Esophagus squamous epithelium (tissue), 5 donors: ENCODE data around the gene KLHDC9. TPM values are rescaled to one million over a fixed set of nuclear protein-coding genes. Genes with fewer than 3 reads are reported as not detected.
"Not testable (repeated sequence)": the region's sequence is repeated elsewhere in the genome, so short reads cannot be mapped to it uniquely, and the experiment has no call there.

Experiments used
- DNase-seq: peaks from one replicate; lab custom pipeline; 2025; lab: John Stamatoyannopoulos, UW
- H3K27ac ChIP-seq, 4 donors: fragments of 200-600 bp; sonication (generic); one replicate each; pipeline ENCODE4 v1.5.1; 2016 to 2019; ENCODE audit warnings: mild to moderate bottlenecking in 1 of 4
- H3K27me3 ChIP-seq, 4 donors: fragments of 200-600 bp; sonication (generic); 1 replicate in 3 of 4; 2 replicates in 1 of 4; pipeline versions ENCODE4 v1.5.1 to v1.6.0; 2017 to 2021; ENCODE audit warnings: antibody characterized with exemption in 1 of 4
- H3K36me3 ChIP-seq, 3 donors: fragments of 200-600 bp; sonication (generic); one replicate each; pipeline ENCODE4 v1.5.1; 2016 to 2019
- H3K4me1 ChIP-seq, 3 donors: fragments of 200-600 bp; sonication (generic); one replicate each; pipeline ENCODE4 v1.5.1; 2017 to 2019
- H3K4me3 ChIP-seq, 4 donors: fragments of 200-600 bp; sonication (generic); 1 replicate in 3 of 4; 2 replicates in 1 of 4; pipeline ENCODE4 v1.5.1; 2016 to 2019; ENCODE audit warnings: mild to moderate bottlenecking in 2 of 4, moderate library complexity in 1 of 4
- H3K9me3 ChIP-seq, 3 donors: fragments of 200-600 bp; sonication (generic); one replicate each; pipeline ENCODE4 v1.5.1; 2016 to 2019
- POLR2A ChIP-seq, 4 donors: fragments of 450-650 bp; IDR thresholded peaks; one replicate each; pipeline ENCODE4 v1.6.1; 2017; ENCODE audit warnings: antibody characterized with exemption in 4 of 4, mild to moderate bottlenecking in 4 of 4, moderate library complexity in 3 of 4
- WGBS, 2 donors: methylation state at CpG; one replicate each; pipeline ENCODE4 v1.1.5; 2018; 5-methylcytosine and 5-hydroxymethylcytosine counted together
- intact Hi-C: fragments of 100-400 bp; cut with DNase I; formaldehyde crosslinking; loops from one replicate; pipeline ENCODE4 v1.15.0; 2022
- total RNA-seq, 4 donors: library from RNA; depleted of rRNA; stranded (reverse); fragments of >200 nt; gene quantifications; one replicate each; pipeline ENCODE4 v1.1.0, GENCODE V29; 2016
- TF ChIP-seq, protein P1 (sequence below), 6 experiments: fragments of 450-650 bp in 4 of 6; fragments of 200-600 bp in 2 of 6; sonication (generic) in 2 of 6; IDR thresholded peaks; one replicate each; pipeline ENCODE4 v1.5.1; 2016 to 2019; ENCODE audit warnings: antibody characterized with exemption in 6 of 6, mild to moderate bottlenecking in 4 of 6, moderate library complexity in 4 of 6
- donor health status: DM: yes; HTN: yes; CAD: no.

KLHDC9 gene
- total RNA-seq, 4 donors from 2014 or later = 0.31 to 2.7 (median 1.7) TPM

DNA sequence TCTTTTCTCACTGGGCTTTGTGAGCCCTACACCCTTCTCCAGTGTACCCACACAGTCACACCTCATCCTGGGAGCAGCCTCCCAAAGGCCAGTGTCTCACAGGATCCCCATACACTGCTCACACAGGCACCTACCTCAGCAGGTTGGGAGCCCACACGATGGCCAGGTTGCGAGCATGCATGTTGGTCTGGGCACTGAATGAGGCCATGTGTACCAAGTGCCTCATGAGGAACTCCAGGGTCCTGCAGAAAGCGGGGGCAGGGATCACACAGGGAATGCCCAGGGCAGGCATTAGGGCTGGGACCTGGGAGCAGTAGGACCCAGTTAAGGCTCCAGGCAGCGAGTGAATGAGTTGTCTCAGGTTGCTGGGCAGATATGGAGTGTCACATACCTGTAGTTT lies 43.9 kb upstream of the KLHDC9 start:
- intact Hi-C loops = no loop called here
- WGBS, 2 donors = 86 to 87% methylated on average over 1 to 4 of the region's 4 CpGs
- TF ChIP-seq, protein P1, sequence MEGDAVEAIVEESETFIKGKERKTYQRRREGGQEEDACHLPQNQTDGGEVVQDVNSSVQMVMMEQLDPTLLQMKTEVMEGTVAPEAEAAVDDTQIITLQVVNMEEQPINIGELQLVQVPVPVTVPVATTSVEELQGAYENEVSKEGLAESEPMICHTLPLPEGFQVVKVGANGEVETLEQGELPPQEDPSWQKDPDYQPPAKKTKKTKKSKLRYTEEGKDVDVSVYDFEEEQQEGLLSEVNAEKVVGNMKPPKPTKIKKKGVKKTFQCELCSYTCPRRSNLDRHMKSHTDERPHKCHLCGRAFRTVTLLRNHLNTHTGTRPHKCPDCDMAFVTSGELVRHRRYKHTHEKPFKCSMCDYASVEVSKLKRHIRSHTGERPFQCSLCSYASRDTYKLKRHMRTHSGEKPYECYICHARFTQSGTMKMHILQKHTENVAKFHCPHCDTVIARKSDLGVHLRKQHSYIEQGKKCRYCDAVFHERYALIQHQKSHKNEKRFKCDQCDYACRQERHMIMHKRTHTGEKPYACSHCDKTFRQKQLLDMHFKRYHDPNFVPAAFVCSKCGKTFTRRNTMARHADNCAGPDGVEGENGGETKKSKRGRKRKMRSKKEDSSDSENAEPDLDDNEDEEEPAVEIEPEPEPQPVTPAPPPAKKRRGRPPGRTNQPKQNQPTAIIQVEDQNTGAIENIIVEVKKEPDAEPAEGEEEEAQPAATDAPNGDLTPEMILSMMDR (IDR thresholded peaks at IDR 0.05) = no peak
- no peak for TF ChIP-seq POLR2A (IDR thresholded peaks at IDR 0.05)
- Histone ChIP-seq H3K9me3 (no peaks in the 10 kb centered on the region), H3K36me3 (peaks cover 0 to 91% (median 27%) of the 10 kb centered on the region in 3 donors), H3K4me3 (no peak overlapping the region), H3K27me3 (peaks cover 0 to 25% (median 0%) of the 10 kb centered on the region in 4 donors), H3K27ac (no peak overlapping the region), H3K4me1 (no peaks in the 10 kb centered on the region)
- no peak for DNase-seq

GRCh38 chr1:161054805-161055204 lies 43.4 kb upstream of the KLHDC9 start:
- Histone ChIP-seq H3K27me3 (peaks cover 0 to 25% (median 0%) of the 10 kb centered on the region in 4 donors), H3K4me1 (peaks cover 0 to 4% (median 0%) of the 10 kb centered on the region in 3 donors), H3K9me3 (no peaks in the 10 kb centered on the region), H3K4me3 (no peak overlapping the region), H3K27ac (no peak overlapping the region), H3K36me3 (peaks cover 0 to 86% (median 27%) of the 10 kb centered on the region in 3 donors)
- 61 to 76% methylated on average over 3 to 7 of the region's 7 CpGs for WGBS, 2 donors
- intact Hi-C loops = no loop called here
- no peak for DNase-seq
- TF ChIP-seq, protein P1 (IDR thresholded peaks at IDR 0.05) = peak in 1 of 6 experiments; percentile 10
- no peak for TF ChIP-seq POLR2A (IDR thresholded peaks at IDR 0.05)

DNA sequence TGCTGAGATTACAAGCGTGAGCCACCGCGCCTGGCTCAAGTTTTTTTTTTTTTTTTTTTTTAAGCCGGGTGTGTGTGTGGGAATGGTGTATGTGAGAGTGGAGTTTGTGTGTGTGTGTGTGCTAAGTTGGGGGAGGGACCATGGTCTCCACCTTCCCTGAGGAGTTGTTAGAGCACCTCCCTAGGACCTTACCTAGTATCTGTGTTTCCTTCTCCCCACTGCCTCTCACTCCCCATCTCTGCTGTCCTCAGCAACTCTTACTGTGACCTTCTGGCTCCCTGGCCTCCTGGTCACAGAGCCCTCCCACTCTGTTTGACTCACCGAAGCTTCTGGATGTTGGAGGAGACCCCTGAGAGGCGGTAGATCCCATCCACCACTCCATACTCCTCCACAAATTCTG lies 38.9 kb upstream of the KLHDC9 start:
- H3K27ac ChIP-seq = no peak overlapping the region
- intact Hi-C loops = no loop called here
- no peak for DNase-seq
- TF ChIP-seq, protein P1 (IDR thresholded peaks at IDR 0.05) = no peak
- TF ChIP-seq POLR2A (IDR thresholded peaks at IDR 0.05) = no peak
- WGBS, 2 donors = 85 to 91% methylated on average over 4 to 6 of the region's 6 CpGs
- no peaks in the 10 kb centered on the region for H3K9me3 ChIP-seq
- peaks cover 0 to 42% (median 4%) of the 10 kb centered on the region in 3 donors for H3K36me3 ChIP-seq
- H3K4me1 ChIP-seq = peaks cover 0 to 4% (median 0%) of the 10 kb centered on the region in 3 donors
- H3K4me3 ChIP-seq = no peak overlapping the region
- peaks cover 0 to 24% (median 0%) of the 10 kb centered on the region in 4 donors for H3K27me3 ChIP-seq

DNA sequence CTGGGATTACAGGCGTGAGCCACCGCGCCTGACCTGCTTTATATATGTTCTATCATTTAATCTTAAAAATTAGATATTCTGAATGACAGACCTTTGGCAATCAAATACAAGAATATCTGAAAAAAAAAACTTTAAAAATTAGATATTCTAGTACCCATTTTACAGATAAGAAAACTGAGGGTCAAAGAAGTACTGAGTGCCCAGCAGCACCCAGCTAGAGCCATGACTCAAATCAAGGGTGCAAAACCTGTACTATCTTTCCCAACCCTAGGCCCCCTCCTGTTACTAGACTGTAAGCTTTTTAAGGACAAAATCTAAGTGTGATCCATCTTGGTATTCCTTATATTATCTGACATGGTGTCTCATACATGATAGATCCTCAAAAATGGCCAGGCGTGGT lies 36.7 kb upstream of the KLHDC9 start:
- DNase-seq = no peak
- TF ChIP-seq POLR2A (IDR thresholded peaks at IDR 0.05) = no peak
- TF ChIP-seq, protein P1 (IDR thresholded peaks at IDR 0.05) = no peak
- intact Hi-C loops = no loop called here

DNA sequence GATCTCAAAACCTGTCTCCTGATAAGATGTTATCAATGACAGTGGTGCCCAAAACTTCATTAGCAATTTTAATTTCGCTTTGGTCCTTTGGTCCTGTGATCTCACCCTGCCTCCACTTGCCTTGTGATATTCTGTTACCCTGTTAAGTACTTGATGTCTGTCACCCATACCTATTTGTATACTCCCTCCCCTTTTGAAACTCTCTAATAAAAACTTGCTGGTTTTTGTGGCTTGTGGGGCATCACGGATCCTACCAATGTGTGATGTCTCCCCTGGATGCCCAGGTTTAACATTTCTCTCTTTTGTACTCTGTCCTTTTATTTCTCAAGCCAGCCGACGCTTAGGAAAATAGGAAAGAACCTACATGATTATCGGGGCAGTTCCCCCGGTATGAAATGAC lies 34.2 kb upstream of the KLHDC9 start:
- H3K27ac ChIP-seq, DNase-seq, intact Hi-C loops, H3K4me3 ChIP-seq, H3K9me3 ChIP-seq, H3K27me3 ChIP-seq: not testable (repeated sequence)
- peaks cover 0 to 21% (median 0%) of the 10 kb centered on the region in 3 donors for H3K36me3 ChIP-seq
- H3K4me1 ChIP-seq = peaks cover 0 to 22% (median 0%) of the 10 kb centered on the region in 3 donors
- WGBS, 2 donors = 62 to 66% methylated on average over 6 of the region's 6 CpGs

More for the DNA sequence above, 36.7 kb upstream of the KLHDC9 start:
- no peaks in the 10 kb centered on the region for H3K9me3 ChIP-seq
- H3K36me3 ChIP-seq = peaks cover 0 to 34% (median 0%) of the 10 kb centered on the region in 3 donors
- no peak overlapping the region for H3K27ac ChIP-seq
- H3K27me3 ChIP-seq = peaks cover 0 to 6% (median 0%) of the 10 kb centered on the region in 4 donors
- H3K4me1 ChIP-seq = peaks cover 0 to 4% (median 0%) of the 10 kb centered on the region in 3 donors
- H3K4me3 ChIP-seq = no peak overlapping the region
- WGBS, 2 donors = 86 to 100% methylated on average over 3 to 4 of the region's 4 CpGs

- H3K4me3 ChIP-seq, intact Hi-C loops, H3K27ac ChIP-seq, DNase-seq, H3K27me3 ChIP-seq, H3K9me3 ChIP-seq: not testable (repeated sequence)
- Histone ChIP-seq H3K36me3 (peaks cover 0 to 32% (median 0%) of the 10 kb centered on the region in 3 donors), H3K4me1 (peaks cover 0 to 36% (median 0%) of the 10 kb centered on the region in 3 donors)
- WGBS, 2 donors = 88% methylated on average over 7 of the region's 7 CpGs
Measured at GRCh38 chr1:161065681-161066080, 32.5 kb upstream of the KLHDC9 start.
